Right kidney (tissue), 1 donor: ENCODE data around the gene FGF23.

Experiments used
- DNase-seq: peaks from one replicate; pipeline ENCODE4 v3.0.0-alpha.2; 2016

Gene FGF23

DNA sequence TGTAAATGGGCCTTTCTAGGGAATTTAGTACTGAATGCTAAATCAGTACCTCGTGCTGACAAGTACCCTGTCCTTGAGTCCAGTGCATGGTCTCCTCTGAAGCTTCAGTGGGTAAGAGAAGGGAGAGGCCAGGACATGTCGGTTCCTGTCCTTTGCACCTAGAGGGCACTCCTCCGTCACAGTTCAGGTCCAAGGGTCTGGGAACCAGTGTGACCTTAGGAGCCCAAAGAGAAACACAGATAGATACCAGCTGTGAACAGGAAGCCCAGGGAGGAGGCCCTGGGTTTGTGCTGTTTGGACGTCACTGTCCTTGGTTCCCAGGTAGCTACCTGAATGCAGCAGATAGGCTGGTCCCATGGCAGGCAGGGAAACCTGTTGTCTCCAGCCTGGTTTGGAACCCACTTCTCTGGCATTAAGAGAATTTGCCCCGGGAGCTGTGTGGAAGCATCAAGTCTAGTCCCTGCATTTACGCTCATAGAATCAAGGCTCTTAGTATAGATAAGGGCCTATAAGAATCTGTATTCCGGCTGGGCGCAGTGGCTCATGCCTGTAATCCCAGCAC lies 3.9 kb upstream of the FGF23 start:
- no peak for DNase-seq

DNA sequence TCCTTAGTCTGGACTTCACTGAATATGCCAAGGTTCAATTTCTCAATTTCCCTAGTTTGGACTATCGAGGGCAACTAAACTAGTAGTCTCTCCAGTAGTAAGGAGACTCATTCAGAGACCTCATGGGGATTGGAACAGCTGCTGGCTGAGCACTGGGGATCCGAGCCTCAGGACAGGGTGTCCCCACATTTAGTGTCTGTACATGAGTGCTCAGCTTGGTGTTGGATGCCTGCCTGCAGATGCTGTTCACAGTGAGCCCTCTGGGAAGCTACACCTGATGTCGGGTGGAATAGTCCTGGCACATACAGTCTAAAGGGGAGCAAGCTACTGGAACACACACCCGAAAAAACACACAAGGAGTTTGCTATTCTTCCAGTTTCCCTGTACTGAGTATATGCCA lies 820 bp upstream of the FGF23 start:
- DNase-seq, result no peak

DNA sequence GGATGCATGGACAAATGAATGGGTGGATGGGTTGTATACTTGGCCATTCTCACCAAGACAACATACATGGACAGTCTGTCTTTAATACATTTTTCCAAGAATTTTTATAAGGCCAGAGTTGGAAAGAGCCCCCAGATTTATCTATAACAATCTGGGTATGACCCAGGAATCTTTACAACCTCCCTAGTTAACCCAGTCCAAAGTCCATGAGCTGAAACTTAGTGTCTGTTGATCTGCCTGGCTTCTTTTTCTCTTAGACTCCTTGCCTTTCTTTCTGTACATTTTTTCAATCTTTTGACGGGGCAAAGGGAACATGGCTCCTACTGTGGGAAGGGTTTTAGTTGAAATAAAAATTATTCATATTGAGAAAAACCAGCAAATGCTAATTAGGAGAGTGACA lies 740 bp downstream of the FGF23 start:
- no peak for DNase-seq

DNA sequence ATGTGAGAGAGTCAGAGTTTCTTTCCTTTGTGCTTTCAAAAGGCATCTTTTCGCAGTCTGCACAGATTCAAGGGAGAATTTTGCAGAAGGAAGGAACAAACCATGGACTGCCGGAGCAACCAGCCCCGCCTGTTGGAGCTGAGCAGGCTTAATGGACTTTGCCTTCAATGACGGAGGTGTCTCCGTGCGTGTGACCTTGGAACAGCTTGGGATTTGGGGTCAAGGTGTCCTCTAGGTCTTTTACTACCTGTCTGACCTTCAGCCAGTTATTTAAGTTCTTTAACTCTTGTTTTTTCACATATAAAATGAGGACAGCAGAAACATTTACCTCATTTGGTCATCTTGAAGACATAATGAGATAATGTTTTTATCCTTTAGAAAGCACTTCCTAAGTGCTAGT lies 4.1 kb downstream of the FGF23 start:
- DNase-seq, result no peak

DNA sequence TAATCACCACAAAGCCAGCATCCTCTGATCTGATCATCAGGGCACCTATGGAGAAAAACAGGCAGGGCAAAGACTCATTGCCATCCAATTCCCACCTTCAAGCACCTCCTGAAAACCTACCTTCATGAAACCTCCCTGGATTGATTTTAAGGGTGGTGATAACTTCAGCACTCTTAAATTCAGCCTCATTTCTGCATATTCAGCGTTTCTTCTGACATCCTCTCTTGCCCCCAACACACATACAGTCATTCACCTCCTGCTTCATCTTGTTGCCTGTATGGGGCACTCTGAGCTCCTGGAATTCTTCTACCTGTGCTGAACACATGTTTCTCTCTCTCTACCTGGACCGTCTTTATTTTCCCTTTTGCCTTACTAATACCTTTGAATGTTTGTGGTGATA lies 6.9 kb downstream of the FGF23 start:
- DNase-seq, result no peak

DNA sequence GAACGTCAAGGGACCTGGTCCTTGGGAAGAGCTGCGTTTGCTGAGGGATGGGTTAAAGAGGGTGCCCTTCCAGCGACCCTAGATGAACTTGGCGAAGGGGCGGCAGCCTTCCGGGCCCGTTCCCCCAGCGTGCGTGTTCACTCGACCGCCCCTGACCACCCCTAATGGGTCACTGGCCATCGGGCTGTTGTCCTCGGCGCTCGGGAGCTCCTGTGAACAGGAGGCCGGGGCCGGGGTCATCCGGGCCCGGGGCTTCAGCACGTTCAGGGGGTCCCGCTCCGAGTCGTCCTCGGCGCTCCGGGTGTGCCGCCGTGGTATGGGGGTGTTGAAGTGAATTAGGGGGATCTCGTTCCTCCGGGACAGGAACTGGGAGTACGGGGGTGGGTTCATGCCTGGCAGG lies 9.2 kb downstream of the FGF23 start:
- DNase-seq, result no peak

DNA sequence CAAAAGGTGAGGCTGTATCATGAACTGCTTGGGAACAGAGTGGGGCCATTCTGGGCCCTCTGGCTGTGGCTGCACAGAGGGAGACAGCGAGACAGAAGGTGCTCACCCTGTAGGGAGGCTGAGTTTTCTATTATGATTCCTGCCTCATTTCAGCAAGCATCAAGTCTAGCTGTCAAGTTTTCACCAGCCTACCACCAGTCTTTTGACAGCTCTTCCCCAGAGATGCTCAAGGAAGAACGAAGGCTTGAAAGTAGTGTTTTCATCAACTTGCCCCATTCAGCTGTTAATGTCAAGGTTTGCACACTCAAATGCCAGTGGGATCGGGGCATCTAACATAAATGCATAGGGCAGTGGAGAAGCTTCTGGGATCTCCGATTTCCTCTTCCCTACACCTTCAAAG lies 10.0 kb downstream of the FGF23 start:
- no peak for DNase-seq

DNA sequence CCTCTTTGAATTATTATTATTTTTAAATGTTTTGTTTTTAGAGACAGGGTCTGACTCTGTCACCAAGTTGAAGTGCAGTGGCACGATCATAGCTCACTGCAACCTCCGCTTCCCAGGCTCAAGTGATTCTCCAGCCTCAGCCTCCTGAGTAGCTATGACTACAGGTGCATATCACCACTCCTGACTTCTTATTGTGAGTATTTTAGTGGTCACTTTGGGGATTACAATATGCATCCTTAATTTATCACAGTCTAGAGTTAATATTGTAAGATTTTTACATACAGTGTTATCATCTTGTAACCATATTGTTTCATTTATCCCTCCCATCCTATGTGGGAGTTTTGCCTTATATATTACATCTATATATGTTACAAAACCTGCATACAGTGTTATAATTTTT lies 13.4 kb downstream of the FGF23 start:
- DNase-seq, result no peak

DNA sequence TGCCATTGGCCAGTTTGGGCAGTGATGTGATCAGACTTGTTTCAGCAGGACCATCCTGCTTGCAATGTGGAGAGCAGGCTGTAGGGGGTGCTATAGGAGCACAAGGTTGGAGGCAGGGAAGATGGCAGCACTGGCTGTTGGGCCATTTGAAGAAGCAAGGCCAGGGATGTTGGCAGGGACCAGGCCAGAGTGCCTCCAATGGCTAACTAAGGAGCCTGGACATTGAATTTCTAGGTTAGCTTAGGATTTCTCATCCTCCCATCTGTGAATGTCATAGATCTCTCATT lies 23.5 kb downstream of the FGF23 start:
- DNase-seq, result no peak

DNA sequence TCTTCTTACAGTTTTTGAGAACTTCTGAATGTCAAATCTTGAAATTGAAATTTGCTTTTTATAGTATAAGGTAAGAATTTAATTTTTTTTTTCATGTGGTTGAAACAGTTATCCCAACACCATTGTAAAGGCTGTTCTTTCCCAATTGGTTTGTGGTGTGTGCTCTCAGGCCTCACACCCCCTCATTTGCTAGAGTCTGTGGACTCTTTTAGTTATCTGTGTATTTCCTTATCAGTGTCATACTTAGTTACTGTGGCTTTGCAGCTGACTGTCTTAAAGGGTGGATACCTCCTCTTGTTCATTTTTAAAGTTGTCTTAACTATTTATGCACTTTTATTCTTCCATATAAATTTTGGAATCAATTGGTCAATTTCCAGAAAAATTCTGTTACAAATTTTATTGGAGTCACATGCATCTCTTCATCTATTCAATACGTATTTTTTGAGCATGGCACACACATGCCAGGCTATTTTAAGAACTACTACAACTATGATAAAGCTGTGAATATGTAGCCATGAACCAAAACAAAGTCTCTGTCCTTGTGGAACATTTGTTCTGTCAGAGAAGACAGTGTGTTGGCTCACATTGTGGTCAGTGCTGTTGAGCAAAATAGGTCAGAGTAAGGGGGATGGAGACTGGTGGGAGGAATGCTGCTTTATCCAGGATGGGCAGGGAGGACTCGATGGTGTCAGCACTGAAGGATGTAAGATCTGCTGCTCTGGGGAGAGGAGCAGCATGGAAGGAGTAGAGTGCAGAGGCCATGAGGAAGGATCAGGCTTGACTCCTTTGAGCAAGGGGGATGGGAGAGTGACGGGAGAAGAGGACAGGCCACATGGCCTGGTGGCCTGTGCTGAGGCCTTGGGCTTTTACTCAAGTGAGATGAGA lies 24.1 kb downstream of the FGF23 start:
- DNase-seq, result no peak

DNA sequence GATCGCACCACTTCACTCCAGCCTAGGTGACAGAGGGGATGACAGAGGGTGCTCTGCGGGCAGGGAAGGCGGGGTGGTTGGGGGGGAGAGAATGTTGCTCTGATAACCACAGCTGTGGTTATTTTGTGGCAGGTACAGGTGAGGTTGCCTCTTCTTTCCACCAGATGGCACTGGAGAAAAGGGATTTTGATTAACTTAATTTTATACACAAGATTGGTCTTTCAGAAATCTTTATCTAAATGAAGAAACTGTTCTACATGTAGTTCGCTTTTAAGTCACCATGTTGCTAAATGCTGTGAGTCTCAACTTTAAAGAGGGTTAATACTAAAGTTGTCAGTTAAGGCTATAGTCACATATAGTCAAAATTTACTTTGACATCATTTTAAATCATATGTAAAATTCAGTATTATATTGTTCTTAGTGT lies 25.7 kb downstream of the FGF23 start:
- no peak for DNase-seq

DNA sequence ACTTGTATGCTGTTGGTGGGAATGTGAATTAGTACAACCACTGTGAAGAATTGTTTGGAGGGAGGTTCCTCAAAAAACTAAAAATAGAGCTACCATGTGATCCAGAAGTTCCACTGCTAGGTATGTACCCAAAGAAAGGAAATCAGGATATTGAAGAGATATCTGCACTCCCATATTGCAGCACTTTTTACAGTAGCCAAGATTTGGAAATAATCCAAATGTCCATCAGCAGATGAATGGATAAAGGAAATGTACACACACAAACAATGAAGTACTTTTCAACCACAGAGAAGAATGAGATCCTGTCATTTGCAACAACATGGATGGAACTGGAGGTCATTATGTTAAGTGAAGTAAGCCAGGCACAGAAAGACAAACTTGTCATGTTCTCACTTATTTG lies 32.6 kb downstream of the FGF23 start:
- no peak for DNase-seq

DNA sequence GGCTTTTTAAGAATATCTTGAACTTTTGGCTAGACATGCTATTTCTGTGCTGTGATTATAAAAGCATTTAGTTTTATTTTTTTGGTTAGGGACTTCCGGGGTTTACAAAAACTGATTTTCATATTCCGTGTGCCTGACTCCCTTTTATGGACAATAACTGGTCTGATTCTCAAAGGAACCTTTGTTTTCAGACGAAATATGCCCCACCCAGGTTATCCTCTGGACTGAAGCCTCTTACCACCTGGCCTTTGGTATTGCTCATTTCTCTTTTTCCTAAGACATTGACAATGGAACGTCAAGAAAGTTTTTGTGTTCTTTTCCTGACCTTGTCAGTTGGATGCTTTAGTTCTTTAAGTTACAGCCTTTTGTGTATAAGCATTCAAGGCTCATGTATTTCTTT lies 47.7 kb downstream of the FGF23 start:
- no peak for DNase-seq

DNA sequence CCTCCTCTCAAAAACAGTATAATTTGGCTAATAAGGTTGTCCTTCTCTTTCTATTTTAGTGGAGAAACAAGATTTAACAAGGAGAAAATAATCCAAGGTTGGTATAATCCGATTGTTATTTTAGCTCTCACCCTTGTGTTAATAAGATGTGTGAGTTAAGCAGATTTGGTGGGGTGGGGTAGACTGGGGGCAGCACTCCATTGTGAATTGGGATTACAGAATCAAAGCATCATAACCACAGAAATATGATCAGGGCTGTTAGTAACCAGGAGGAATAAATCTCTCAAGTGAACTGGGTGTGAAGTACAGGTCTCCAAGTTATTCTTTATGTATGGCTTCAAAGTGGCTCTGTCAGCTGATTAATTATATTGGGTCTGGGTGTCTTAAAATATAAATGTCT lies 48.3 kb downstream of the FGF23 start:
- DNase-seq, result no peak

DNA sequence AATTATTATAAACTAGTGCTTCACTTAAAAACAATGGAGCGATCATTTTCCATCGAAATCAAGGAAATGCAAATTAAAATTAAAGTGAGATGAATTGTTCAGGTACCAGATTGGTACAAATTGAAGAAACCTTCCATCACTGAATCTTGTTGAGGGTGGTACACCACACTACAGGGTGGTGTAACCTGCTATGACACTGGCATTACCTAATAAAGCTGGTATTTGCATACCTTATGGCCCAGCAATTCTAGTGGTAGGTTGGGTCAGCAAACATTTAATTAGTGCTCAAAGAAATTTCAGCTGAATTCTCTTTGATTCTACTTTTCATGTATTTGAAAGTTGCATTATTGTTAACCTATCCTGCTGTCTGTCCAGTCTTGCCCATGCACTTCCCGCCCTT lies 49.3 kb downstream of the FGF23 start:
- DNase-seq, result no peak

DNA sequence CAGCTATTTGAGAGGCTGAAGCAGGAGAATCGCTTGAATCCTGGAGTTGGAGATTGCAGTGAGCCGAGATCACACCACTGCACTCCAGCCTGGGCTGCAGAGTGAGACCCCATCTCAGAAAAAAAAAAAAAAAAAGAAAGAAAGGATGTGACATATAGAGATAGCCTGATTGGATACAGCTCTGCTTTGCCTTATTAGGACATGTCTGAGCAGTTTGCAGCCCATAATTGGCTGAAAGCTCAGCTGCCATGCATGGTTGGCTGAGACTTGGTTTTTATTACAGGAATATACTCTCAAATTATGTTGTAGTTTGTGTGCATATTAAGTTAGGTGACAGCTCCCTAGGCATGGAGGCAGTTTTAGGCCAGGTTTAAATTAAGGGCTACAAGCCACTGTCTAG lies 52.2 kb downstream of the FGF23 start:
- DNase-seq, result no peak

DNA sequence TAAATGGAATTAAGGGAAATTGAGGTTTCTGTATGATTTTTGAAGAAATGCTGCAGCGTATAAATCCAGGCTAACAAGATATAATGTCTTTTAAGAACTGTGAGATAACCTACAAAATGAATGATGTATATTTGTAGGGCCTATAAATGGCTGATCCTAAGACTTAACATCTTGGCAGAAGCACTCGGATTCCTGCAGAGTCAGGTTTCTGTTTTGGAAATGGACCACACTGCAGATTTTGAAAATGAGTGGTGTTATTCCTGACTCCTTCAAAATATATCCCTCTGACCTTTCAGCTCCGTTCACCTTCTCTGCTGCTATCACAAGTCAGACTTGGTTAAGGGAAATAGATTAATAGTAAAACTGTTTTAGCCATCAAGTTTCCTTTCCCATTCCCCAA lies 53.5 kb downstream of the FGF23 start:
- DNase-seq, result no peak

DNA sequence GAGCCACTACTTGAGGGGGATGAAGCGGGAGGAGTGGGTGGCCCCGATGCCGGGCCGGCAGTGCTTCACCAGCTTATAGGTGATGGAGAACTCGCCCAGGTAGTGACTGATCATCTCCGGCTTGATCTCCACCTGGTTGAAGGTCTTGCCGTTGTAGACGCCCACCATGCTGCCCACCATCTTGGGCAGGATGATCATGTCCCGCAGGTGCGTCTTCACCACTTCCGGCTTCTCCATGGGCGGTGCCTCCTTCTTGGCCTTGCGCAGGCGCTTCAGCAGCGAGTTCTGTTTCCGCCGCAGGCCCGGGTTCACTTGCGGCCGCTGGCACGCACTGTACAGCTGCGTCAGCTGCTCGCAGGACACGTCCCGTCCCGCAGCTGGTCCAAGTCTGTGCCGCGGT lies 55.1 kb downstream of the FGF23 start:
- no peak for DNase-seq

DNA sequence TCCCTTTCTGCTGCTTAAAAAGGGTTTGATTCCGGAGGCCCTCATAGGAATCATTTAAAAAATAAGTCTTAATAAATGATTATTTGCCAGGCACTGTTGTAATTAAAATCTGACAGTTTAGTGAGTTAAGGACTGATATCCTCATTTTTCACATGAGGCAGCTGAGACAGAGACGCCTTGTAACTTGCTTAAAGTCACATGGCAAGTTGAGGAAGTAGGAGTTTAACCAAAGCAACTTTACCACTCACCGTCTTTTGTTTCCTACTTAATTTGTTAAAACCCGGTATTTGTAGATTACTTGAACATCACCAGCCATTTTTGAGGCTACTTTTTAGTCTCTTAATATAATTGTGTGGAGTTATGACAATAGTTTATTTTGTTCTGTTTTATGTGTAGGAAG lies 56.1 kb downstream of the FGF23 start:
- DNase-seq, result no peak

DNA sequence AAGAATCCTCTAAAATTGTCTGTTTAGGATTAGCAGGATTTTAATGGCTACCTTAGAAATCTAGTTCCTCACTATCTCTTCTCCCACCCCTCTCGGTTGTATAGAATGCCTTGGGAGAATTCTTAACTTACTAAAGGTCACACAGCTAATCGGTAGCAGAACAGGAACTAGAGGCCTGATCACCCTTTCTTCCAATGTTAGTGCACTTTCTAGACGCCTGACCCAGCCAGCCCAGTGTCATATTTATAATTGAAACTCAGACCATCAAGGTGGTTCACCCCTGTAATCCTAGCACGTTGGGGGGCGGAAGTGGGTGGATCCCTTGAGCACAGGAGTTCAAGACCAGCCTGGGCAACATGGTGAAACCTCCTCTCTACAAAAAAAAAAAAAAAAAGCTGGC lies 56.8 kb downstream of the FGF23 start:
- DNase-seq, result no peak

DNA sequence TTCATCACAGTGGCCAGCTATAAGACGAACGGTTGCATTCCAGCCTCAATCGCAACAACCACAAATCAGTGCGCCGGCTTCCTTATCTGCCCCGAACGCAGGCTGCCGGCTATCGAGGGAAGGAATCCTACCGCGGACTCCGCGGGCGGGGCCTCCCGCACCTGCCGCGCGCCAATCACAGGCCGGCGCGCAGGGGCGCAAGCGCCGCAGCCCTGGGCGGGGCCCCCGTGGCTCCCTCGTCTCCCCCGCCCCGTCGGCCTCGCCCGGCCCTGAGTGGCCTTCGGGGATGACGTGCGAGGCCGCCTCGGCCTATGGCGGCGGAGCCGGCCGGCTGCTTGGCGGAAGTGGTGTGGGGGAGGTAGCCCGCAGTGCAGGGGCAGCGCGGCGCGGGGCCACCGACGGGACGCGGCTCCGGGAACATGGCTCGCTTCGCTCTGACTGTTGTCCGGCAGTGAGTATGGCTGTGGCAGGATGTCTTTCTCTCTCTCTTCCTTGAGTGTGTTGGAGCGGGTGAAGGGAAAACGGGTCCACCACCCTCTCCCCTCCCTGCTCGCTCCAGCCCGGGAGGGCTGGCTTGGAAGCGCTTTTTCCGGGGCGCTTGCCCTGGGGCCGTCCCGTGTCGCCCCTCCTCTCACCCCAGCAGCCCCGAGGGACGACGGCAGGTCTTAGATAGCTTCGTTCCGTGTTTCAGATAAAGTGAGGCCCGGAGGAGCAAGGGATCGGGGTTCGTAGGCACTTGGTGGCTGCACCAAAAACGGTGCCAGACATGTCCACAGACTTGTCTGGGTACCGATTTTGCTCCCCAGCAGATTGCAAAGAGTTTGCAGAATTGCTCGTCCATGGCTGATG lies 58.4 kb downstream of the FGF23 start, which contains the start of gene TIGAR:
TSS of gene TIGAR (plus strand) at position 361 of the 849 bp plus-strand sequence. CDS start at position 420, 59 bp downstream.
- DNase-seq, result peak; percentile 90

DNA sequence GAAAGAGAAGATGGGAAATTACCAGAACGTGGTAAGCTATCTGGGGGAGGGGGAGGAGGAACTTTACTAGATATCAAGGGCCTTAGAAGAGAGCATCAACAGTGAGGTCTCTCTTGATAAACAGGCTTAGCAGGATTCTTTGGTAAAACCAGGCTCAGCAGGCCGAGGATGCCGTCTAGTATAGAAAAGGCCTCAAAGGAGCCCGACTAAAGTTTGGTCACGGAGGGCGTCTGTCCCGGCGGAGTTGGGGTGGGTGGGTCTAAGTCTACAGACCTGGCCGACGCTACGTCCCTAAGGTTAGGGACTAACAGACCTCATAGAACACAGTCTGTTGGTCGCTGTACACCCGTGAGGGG lies 59.0 kb downstream of the FGF23 start:
- DNase-seq, result no peak
